CD4-positive, alpha-beta T cell treated with Interleukin-15 for 4 hours (primary cell): ENCODE measurements around the gene ADCY10.
"Not testable (repeated sequence)": the region's sequence is repeated elsewhere in the genome, so short reads cannot be mapped to it uniquely, and the experiment has no call there.

Source experiments
- DNase-seq: peaks from one replicate; pipeline ENCODE4 v3.0.0-alpha.2; 2020; ENCODE audit warnings: low spot score

ADCY10 gene

GRCh38 chr1:167854184-167854583 is 59.8 kb downstream of the ADCY10 start:
- no peak for DNase-seq

DNA sequence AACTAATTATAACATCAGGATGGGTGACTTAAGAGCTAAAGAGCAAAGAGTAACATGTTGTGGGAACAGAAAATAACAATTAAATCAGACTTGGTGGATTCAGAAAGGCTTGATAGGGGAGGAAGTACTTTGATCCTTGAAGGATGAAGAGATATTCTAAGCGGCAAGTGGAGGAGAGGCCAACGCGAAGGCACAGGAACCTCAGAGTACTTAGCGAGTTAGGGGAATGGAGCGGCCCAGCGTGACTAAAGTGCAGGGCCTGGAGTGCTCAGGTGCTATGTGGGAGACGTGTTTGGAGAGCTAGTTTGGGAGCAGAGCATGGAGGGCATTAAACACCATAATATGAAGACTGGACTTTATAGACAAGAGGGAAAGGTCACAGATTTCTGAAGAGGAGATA is 64.3 kb downstream of the ADCY10 start:
- DNase-seq: no peak

DNA sequence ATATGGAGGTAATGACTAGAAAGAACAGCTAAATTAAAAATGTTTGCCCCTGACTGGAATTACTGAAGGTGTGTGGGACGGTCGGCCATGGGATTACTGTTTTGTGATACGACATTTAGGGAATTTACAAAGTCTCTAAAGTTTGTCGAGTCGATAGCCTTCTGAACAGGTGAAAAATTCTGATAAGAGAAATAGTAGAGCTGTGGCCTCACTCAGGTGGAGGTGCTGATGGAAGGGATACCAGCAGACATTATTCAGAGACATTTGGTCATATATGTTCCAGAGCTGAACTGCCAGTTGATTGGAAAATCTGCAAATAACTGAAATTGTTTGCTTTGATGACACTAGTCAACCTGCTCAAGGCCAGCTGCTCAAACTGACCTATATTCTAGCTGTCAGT is 71.1 kb downstream of the ADCY10 start:
- DNase-seq: no peak

GRCh38 chr1:167841530-167841929 is 72.4 kb downstream of the ADCY10 start:
- DNase-seq: no peak

GRCh38 chr1:167839009-167839408 is 74.9 kb downstream of the ADCY10 start:
- DNase-seq: no peak

DNA sequence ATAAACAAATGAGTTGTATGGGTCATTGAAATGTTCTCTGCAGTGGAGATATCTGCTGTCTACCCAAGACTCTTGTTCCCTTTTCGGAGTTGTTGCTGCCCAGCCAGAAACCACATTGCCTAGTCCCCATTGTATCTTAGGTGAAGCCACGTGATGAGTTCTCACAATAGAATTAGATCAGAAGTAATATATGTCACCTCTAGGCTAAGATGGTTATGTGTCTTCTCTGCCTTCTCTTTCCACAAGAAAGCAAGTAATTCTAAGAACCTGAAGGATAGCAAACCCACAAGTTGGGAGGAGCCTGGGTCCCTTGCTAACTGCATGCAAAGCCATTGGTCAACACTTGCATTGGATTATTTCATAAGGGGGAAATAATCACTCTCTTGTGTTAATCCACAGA is 76.6 kb downstream of the ADCY10 start:
- DNase-seq: no peak

GRCh38 chr1:167836197-167836596 is 77.7 kb downstream of the ADCY10 start:
- no peak for DNase-seq

- DNase-seq: no peak
Observed at GRCh38 chr1:167833904-167834303, 80.0 kb downstream of the ADCY10 start.

DNA sequence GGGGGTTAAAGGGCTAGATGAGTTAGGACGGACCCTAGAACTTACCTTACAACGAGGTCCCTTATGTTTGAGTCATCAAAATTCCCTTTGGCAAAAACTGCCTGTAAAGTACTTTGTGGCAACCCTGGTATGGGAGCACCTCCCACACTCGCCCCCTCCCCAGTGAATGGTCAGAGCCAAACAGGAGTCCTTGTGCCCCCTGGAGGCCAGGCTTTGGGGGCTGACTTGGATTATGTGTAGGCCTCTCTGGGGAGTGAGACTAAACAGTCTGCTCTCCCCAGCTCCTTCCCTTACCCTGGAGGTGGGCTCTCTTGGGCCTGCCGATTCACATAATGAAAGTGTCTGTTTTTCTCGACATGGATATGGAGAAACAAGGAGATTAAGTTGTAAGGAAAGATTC is 81.2 kb downstream of the ADCY10 start:
- no peak for DNase-seq

- not testable (repeated sequence) for DNase-seq
Observed at GRCh38 chr1:167830668-167831067, 83.3 kb downstream of the ADCY10 start.

- no peak for DNase-seq
Observed at GRCh38 chr1:167829868-167830267, 84.1 kb downstream of the ADCY10 start.

GRCh38 chr1:167826127-167826526 is 87.8 kb downstream of the ADCY10 start:
- DNase-seq: no peak

DNA sequence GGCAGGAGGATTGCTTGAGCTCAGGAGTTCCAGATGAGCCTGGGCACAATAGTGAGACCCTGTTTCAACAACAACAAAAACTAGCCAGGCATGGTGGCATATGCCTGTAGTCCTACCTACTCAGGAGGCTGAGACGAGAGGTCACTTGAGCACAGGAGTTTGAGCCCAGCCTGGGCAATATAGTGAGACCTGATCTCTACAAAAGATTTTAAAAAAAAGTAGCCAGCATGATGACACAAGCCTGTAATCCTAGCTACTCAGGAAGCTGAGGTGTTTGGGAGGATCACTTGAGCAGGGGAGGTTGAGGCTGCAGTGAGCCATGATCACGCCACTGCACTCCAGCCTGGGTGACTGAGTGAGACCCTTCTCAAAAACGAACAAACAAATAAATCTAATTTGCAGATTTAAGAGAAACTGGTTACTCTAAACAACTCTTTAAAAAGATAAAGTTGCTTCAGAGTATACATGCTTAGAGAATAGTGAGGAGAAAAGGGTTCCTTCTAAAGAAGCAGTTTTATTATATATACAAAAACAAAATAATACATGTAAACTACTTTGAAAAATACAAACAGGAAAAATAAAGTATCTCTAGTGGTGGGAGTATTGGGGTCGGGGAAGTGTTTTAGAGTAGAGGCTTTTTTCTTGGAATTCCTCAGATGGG is 88.4 kb downstream of the ADCY10 start:
- DNase-seq: no peak

DNA sequence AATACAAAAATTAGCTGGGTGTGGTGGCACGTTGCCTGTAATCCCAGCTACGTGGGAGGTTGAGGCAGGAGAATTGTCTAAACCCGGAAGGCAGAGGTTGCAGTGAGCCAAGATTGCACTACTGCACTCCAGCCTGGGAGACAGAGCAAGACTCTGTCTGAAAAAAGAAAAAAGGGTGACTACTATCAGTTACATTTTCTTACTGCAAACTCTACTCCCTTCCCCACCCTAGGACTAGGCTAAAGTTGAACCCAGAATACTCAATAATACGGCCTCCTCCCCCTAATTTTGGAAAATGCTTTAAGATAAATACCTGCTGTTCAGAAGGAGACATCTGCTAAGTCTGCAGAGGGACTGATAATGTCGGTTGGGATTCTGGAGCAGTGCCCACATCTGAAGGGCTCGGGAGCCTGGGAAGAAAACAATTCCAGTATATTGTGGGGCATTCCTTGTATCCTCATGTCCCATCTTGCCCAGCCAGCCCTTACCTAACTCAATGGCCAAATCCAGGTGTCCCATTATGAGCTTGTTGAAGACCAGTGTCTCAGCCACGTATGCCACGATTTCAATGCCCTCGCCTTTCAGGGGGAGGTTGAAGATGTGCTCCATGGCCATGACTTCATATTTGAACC is 89.7 kb downstream of the ADCY10 start:
- DNase-seq: no peak

DNA sequence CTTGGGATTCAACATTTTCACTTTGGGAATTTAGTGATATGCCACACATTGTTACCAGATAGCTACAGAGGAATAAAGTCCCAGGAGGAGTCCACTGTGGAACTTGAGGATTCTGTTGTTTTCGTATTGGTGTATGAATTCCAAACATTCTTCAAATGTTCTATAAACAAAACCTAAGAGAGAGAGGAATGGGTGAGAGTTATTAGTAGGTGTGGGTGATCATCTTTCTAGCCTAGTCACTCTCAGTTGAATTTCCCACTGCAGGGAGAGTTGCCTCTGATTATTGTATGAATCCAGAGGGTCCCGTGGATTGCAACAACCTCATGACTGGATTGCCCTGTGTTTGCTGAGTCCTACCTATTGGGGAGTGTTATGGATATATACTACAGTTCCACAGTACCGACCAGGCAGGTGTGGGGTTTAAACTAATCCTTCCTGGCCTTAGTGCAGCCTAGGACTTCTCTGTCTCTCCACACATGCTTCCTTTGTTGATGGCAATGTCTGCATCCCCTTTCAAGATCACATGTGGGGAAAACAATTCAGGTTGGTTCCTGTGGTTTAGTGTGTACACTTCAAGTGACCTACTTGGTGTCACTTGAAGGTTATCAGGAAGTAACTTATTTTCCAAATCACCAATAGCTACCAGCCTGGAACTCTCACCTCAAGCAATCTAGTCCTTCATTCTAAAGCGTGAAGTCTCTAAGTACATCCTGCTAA is 91.8 kb downstream of the ADCY10 start:
- DNase-seq: no peak

GRCh38 chr1:167821356-167821685 is 92.6 kb downstream of the ADCY10 start:
- no peak for DNase-seq

- DNase-seq: no peak
Observed at GRCh38 chr1:167820684-167821355, 93.1 kb downstream of the ADCY10 start.

GRCh38 chr1:167819849-167820683 is 93.9 kb downstream of the ADCY10 start:
- DNase-seq: no peak

DNA sequence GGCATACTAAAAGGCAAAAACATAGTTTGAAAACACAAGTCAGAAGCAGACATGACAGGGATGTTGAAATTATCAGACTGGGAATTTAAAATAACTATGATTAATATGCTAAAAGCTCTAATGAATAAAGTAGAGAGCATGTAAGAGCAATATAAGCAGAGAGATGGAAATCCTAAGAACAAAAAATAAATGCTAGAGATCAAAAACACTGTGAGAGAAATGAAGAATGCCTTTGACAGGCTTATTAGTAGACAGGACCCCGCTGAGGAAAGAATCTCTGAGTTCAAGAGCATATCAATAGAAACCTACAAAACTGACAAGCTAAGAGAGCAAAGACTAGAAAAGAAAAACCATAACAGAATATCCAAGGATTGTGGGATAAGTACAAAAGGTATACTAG is 98.3 kb downstream of the ADCY10 start:
- no peak for DNase-seq

- no peak for DNase-seq
Observed at GRCh38 chr1:167812972-167813371, 101.0 kb downstream of the ADCY10 start.

GRCh38 chr1:167808690-167809089 is 105.2 kb downstream of the ADCY10 start:
- no peak for DNase-seq

DNA sequence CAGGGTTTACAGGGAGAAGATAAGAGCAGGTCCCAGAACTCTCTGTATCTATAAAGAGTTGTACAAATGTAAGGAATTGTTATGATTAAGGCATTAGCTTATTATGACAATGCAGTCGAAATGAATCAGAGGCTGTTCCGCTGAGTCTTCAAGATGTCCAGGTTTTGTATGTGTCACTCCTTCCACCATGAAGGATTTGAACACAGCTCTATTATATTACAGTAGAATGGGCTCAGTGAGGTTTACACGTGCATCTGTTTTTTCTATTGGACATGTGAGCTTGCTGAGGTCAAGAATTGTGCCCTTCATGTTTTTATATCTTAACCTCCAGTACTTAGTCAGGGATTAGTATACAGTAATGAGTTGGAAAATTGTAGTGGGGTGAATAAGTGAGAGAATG is 105.8 kb downstream of the ADCY10 start:
- DNase-seq: no peak
